ENCODE measurements around the gene SYNGAP1.

The SYNGAP1 gene

GRCh38 chr6:33454009-33454946 lies 34.4 kb downstream of the SYNGAP1 start, which contains the start of gene ZBTB9:
ZBTB9 (plus strand) TSS chr6:33454576; CDS start chr6:33455101, 525 bp downstream.
- Histone ChIP-seq H3K79me2 (ENCODE audit: insufficient read depth, low read length) (peaks cover 19% of the 10 kb centered on the region; the same call in 1 of the 2 replicates), H3K27me3 (ENCODE audit: low read length) (no peaks in the 10 kb centered on the region), H3K9me2 (replicated peaks; ENCODE audit: insufficient read depth, low read length) (no peaks in the 10 kb centered on the region), H3K9me3 (ENCODE audit: insufficient read depth, low read length) (no peaks in the 10 kb centered on the region), H2AFZ (ENCODE audit: low read depth, low read length, severe bottlenecking) (peak within 1 kb of the TSS; percentile 82), H3K9ac (ENCODE audit: low read length) (peak within 1 kb of the TSS; percentile 80), H3F3A (ENCODE audit: insufficient read depth) (no peaks in the 10 kb centered on the region), H3K36me3 (ENCODE audit: low read length) (no peaks in the 10 kb centered on the region), H3K27ac (ENCODE audit: low read depth, low read length) (peak within 1 kb of the TSS; percentile 6; the same call in 1 of the 2 replicates), H3K4me3 (ENCODE audit: insufficient read depth, low read length, poor library complexity, severe bottlenecking) (peak within 1 kb of the TSS; percentile 84), H3K4me2 (ENCODE audit: low read depth, low read length, poor library complexity, severe bottlenecking) (peak within 1 kb of the TSS; percentile 83), H4K20me1 (ENCODE audit: low read depth, low read length) (no peaks in the 10 kb centered on the region)
- TF ChIP-seq CTCF (IDR thresholded peaks at IDR 0.05; ENCODE audit: insufficient read depth, low read length, poor library complexity, severe bottlenecking) (no peak), EZH2phosphoT487 (conservative IDR thresholded peaks at IDR 0.05; ENCODE audit: low read length) (no peak)

GRCh38 chr6:33455051-33455450 lies 35.2 kb downstream of the SYNGAP1 start:
- peak overlapping the region; percentile 80 for H3K9ac ChIP-seq (ENCODE audit: low read length)
- TF ChIP-seq CTCF (IDR thresholded peaks at IDR 0.05; ENCODE audit: insufficient read depth, low read length, poor library complexity, severe bottlenecking) (no peak), EZH2phosphoT487 (conservative IDR thresholded peaks at IDR 0.05; ENCODE audit: low read length) (no peak)
- peaks cover 19% of the 10 kb centered on the region; the same call in 1 of the 2 replicates for H3K79me2 ChIP-seq (ENCODE audit: insufficient read depth, low read length)
- no peaks in the 10 kb centered on the region for H3K9me2 ChIP-seq (replicated peaks; ENCODE audit: insufficient read depth, low read length)
- no peaks in the 10 kb centered on the region for H3F3A ChIP-seq (ENCODE audit: insufficient read depth)
- no peak overlapping the region for H3K27ac ChIP-seq (ENCODE audit: low read depth, low read length)
- no peaks in the 10 kb centered on the region for H4K20me1 ChIP-seq (ENCODE audit: low read depth, low read length)
- H3K9me3 ChIP-seq (ENCODE audit: insufficient read depth, low read length) = no peaks in the 10 kb centered on the region
- no peaks in the 10 kb centered on the region for H3K27me3 ChIP-seq (ENCODE audit: low read length)
- H3K4me3 ChIP-seq (ENCODE audit: insufficient read depth, low read length, poor library complexity, severe bottlenecking) = peak overlapping the region; percentile 84
- H3K36me3 ChIP-seq (ENCODE audit: low read length) = no peaks in the 10 kb centered on the region
- peak overlapping the region; percentile 83 for H3K4me2 ChIP-seq (ENCODE audit: low read depth, low read length, poor library complexity, severe bottlenecking)
- peak overlapping the region; percentile 82 for H2AFZ ChIP-seq (ENCODE audit: low read depth, low read length, severe bottlenecking)

DNA sequence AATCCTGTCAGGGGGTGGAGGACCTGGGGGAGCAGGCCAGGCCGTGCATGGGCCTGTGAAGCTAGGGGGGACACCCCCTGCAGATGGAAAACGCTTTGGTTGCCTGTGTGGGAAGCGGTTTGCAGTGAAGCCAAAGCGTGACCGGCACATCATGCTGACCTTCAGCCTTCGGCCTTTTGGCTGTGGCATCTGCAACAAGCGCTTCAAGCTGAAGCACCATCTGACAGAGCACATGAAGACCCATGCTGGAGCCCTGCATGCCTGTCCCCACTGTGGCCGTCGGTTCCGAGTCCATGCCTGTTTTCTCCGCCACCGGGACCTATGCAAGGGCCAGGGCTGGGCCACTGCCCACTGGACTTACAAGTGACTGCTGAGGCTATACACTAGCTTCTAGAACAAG lies 36.3 kb downstream of the SYNGAP1 start:
- Histone ChIP-seq H3K4me2 (ENCODE audit: low read depth, low read length, poor library complexity, severe bottlenecking) (no peak overlapping the region), H3K27ac (ENCODE audit: low read depth, low read length) (no peak overlapping the region), H3F3A (ENCODE audit: insufficient read depth) (no peaks in the 10 kb centered on the region), H3K9me3 (ENCODE audit: insufficient read depth, low read length) (no peaks in the 10 kb centered on the region), H2AFZ (ENCODE audit: low read depth, low read length, severe bottlenecking) (no peak overlapping the region), H3K9me2 (replicated peaks; ENCODE audit: insufficient read depth, low read length) (no peaks in the 10 kb centered on the region), H3K9ac (ENCODE audit: low read length) (no peak overlapping the region), H3K27me3 (ENCODE audit: low read length) (no peaks in the 10 kb centered on the region), H4K20me1 (ENCODE audit: low read depth, low read length) (no peaks in the 10 kb centered on the region), H3K4me3 (ENCODE audit: insufficient read depth, low read length, poor library complexity, severe bottlenecking) (no peak overlapping the region), H3K36me3 (ENCODE audit: low read length) (no peaks in the 10 kb centered on the region), H3K79me2 (ENCODE audit: insufficient read depth, low read length) (peaks cover 19% of the 10 kb centered on the region; the same call in 1 of the 2 replicates)
- no peak for TF ChIP-seq EZH2phosphoT487 (conservative IDR thresholded peaks at IDR 0.05; ENCODE audit: low read length)
- TF ChIP-seq CTCF (IDR thresholded peaks at IDR 0.05; ENCODE audit: insufficient read depth, low read length, poor library complexity, severe bottlenecking) = no peak
